Activated CD8-positive, alpha-beta memory T cell treated with anti-CD3 and anti-CD28 coated beads for 4 hours (primary cell): Measurements from ENCODE around the gene NTM.
"Not testable (repeated sequence)": the region's sequence is repeated elsewhere in the genome, so short reads cannot be mapped to it uniquely, and the experiment has no call there.

Source experiments
- DNase-seq, 2 donors: peaks; one replicate each; pipeline ENCODE4 v3.0.0-alpha.2; 2020; ENCODE audit warnings: low read depth in 2 of 2

Gene NTM

GRCh38 chr11:132357811-132358572, 987.6 kb downstream of the NTM start:
- no peak for DNase-seq

- DNase-seq: no peak
These were observed 988.1 kb downstream of the NTM start for GRCh38 chr11:132358573-132358953.

GRCh38 chr11:132361011-132361550, 990.7 kb downstream of the NTM start:
- no peak for DNase-seq

GRCh38 chr11:132365650-132366049, 995.2 kb downstream of the NTM start:
- DNase-seq: no peak

GRCh38 chr11:132367293-132367692, 996.9 kb downstream of the NTM start:
- no peak for DNase-seq

GRCh38 chr11:132370114-132370513, 999.7 kb downstream of the NTM start:
- not testable (repeated sequence) for DNase-seq

- DNase-seq: no peak
These were observed 1003.2 kb downstream of the NTM start for GRCh38 chr11:132373405-132374143.

GRCh38 chr11:132379540-132379939, 1009.1 kb downstream of the NTM start:
- DNase-seq: no peak
